Fibroblast of peridontal ligament (primary cell): ENCODE data around the gene CFAP251.

Experiments used
- DNase-seq: peaks from one replicate; pipeline ENCODE4 v3.0.0-alpha.2; 2010; ENCODE audit errors: extremely low read depth

CFAP251 gene

DNA sequence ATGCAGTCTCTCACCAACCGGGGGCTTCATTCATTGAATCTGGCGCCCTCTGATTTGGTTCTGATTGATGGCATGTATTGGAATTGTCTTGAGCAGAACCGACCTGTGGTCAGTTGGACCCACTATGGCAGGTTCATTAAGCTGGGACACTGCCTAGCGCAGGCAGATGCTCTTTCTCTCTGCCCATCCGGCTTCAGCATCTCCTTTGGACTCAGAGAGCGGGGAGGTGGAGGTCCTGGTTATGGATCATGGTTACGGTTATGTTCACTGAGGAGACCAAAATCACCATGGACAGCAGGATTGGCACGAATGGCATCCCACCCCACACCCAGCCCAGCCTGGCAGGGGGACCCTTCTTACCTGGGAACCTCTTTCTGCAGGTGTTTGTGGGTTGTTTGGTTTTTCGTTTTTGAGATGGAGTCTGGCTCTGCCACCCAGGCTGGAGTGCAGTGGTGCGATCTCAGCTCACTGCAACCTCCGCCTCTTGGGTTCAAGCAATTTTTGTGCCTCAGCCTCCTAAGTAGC, 86.9 kb downstream of the CFAP251 start:
- no peak for DNase-seq

DNA sequence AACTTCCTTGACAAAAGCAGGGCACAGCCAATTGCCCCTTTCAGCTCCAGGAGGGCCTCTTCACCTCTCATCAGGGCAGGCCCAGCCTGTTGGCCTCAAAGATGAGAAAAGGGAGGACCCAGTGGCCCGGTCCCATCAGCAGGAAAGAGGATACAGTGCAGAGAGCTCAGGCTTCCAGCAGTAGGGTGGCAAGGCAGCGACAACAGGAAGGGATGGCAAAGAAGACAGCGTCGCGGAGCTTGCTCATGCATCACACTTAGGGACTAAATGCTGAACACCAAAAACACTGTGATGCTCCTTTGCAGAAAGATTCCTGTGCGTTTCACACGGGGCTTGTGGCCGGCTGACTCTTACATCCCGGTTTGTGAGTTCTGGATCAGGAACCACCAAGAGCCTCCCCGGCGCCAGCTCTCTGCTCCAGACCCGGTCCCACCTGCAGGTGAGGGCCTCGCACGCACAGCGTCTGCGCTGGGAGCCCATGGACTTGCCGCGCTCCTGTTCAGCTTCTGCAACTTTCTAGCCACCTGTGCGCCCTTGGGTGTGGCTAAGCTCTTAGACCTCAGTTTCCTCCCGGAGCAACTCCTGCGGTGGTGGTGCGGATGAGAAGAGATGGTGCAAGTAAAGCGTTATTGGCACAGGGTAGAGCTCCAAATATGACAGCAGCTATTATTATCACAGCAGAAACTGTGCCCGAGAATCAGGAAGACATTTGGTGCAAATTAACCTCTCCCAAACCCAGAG, 88.0 kb downstream of the CFAP251 start:
- no peak for DNase-seq

DNA sequence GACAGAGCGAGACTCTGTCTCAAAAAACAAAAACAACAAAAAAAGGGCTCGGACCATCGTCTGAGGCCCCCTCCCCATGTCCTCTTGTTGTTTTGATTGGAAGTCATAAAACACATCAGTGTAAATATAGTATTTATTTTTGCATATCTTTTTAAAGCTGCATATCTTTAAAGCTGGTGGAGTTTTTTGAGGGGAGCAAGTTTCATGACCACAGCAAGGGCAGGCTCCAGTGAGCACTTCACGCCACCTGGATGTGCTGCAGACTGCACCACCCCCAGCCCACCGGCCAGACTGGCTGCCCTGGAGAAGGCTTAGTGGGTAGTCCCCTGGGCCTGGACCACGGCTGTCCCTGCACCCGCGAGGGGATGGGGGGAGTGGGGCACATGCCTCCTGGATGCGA, 91.3 kb downstream of the CFAP251 start:
- no peak for DNase-seq

DNA sequence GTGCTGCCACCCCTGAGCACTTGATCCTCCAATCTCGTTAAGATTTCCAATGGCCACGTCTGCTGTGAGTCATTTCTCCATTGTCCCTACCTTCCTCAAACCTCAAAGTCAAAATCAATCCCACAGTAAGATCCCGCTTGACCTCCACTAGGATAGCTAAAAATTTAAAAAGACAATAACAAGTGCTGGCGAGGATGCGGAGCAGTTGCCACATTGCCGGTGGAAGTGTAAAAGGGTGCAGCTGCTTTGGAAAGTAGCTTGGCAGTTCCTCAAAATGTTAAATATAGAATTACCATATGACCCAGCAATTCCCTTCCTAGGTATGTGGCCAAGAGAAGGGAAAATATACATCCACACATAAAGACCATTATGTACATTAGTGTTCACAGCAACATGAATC, 93.8 kb downstream of the CFAP251 start:
- DNase-seq: no peak

DNA sequence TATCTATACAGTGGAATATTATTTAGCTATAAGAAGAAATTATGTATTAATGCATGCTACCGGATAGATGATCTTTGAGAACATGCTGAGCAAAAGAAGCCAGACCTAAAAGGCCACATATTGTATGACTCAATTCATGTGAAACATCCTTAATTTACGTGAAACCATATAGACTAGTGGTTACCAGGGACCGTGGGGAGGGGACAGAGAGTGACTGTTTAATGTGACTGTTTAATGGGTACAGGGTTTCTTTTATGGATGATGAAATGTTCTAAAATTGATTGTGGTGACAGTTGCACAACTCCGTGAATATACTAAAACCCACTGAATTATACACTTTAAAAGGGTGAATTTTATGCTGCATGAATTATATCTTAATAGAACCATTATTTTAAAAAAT, 94.7 kb downstream of the CFAP251 start:
- no peak for DNase-seq

DNA sequence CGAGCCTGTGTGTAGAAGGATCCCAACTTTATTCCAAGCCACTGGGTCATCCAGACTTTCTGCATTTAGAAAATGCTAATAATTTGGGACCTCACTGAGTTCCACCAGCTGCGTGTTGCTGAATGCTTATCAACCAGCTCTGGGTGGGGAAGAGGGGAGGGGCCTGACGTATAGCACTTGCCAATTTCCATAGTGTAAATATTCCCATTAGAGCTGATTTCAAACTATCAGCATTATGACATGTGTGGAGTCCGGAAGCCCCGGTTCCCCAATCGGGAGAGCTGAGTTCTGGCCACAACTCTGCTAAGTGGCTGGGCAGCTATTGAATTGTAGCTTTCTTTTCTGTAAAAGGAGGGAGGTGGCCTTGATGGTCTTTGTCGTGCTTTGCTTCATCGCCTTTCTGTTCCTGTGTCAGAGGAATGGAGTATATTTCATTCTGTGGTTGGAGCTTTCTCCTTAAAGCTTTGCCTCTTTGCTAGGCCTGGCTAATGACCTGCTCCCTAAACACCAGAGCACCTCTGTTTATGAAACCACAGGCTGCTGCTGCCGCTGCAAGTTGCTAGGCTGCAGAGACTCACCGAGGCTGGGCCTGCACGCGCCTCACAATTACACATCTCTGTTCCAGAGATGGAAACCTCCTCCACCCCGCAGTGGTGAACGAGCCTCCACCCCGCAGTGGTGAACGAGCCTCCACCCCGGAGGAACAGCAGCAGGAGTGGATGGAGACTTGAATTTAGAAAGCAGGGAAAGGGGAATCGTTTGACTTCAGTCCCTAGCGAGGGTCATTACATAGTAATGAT, 95.6 kb downstream of the CFAP251 start:
- DNase-seq: no peak

DNA sequence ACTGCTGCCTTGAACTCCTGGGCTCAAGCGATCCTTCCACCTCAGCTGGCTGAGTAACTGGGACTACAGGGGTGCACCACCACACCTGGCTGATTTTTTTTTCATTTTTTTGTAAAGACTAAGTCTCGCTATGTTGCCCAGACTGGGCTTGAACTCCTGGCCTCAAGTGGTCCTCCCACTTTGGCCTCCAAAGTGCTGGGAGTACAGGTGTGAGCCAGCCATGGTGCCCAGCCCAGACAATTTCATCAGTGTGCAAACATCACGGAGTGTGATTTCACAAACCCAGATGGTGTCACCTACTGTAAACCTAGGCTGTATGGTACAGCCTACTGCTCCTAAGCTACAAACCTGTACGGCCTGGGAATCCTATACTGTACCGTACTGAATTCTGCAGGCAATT, 96.4 kb downstream of the CFAP251 start:
- DNase-seq: no peak

DNA sequence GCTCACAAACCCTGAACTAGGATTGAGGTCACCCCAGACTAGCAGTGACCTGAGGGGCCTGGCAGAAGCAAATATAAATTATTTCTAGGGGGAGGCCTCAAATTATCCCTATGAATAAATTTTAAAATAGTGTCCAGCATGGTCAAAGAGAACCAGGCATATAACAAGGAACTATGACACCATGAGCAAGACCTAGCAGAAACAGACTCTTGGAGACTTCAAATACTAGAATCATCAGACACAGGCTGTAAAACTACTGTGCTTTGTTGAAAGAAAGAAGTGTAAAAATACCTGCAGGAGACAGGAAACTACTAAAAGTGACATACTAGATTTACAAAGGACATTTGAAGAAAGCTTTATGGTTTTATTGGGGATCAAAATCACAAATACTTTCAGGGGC, 100.1 kb downstream of the CFAP251 start:
- DNase-seq: no peak

DNA sequence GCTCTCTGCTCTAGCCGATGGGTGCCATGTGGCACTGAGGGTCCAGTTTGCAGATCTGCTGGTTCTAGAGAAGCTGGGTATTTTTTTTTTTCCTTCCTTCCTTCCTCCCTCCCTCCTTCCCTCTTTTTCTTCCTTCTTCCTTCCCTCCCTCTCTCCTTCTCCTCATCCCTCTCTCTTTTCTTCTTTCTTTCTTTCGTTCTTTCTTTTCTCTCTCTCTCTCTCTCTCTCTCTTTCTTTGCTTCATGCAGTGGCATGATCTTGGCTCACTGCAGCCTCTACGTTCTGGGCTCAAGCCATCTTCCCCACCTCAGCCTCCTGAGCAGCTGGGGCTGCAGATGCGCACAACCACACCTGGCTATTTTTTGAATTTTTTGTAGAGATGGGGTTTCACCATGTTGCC, 100.5 kb downstream of the CFAP251 start:
- no peak for DNase-seq

DNA sequence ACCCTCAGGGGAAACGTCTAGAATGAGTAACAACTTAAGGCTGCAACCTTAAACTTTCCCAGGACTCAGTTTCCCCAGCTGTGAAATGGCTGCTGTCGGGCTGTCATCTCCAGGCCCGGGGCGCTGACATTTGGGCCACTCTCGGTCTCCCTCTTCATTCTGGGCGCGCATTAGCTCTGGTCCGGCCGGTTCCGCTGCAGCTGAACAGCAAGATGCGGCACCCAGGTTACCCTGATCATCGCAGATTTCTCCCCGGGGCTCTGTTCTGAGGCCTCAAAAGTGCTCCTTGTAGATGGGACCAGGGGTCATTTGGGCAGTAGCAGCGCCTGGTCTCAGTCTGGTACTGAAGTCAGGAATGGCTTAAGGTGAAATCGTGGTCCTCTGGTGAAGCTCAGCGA, 102.4 kb downstream of the CFAP251 start:
- no peak for DNase-seq

DNA sequence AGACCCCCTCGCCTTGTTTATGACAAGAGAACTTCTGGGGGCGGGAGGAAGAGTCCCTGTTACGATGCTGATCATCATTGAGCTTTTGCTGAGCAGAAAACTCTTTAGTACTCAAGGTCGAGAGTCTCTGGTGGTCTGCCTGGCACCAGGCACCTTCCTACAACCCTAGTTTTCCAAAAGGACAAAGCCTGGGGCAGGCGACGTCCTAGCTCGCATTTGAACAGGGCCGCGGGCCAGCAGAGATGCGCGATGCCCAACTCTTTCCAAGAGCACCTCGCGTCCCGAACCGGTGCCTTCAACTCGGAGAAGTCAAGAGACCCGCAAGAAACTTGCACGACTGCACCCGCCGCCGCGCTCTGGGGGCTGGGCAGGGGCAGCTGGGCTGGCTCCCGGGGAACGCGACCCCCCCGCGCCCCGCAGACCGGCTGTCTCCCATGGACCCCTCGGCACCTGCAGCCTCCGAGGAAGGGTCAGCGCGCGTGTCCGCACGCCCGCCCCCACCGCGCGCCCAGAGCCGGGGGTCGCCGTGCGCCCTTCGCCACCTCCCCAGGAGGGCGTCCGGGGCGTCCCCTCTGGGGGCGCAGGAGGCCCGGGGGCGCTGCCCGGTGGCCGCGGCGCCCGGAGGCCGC, 102.9 kb downstream of the CFAP251 start:
- peak; percentile 16 for DNase-seq

DNA sequence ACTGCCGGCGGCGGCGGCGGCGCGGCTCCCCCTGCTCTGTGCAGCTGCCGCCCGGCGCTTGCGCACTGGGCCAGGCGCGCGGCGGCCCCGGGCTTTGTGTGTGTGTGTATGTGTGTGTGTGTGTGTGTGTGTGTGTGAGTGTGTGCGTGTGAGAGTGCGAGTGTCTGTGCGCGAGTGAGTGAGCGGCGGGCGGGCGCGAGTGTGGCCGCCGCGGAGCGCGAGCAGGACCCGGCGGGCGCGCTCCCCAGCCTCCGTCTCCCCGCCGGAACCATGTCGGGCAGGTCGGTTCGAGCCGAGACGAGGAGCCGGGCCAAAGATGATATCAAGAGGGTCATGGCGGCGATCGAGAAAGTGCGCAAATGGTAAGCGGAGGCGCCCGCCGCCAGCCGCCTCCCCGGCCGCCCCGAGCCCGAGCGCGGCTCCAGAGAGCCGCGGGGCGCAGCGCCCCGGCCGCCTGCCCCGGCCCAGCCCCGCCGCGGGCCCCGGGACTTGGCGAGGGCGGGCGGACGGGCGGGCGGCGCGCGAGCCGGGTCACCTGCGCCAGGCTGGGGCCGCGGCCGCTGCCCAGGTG, 103.5 kb downstream of the CFAP251 start, which contains the start of gene BCL7A:
Gene BCL7A, plus strand, starts transcription at position 63 of the 571 bp plus-strand sequence. Its CDS starts 208 bp downstream, at position 271.
- DNase-seq: peak; percentile 68

DNA sequence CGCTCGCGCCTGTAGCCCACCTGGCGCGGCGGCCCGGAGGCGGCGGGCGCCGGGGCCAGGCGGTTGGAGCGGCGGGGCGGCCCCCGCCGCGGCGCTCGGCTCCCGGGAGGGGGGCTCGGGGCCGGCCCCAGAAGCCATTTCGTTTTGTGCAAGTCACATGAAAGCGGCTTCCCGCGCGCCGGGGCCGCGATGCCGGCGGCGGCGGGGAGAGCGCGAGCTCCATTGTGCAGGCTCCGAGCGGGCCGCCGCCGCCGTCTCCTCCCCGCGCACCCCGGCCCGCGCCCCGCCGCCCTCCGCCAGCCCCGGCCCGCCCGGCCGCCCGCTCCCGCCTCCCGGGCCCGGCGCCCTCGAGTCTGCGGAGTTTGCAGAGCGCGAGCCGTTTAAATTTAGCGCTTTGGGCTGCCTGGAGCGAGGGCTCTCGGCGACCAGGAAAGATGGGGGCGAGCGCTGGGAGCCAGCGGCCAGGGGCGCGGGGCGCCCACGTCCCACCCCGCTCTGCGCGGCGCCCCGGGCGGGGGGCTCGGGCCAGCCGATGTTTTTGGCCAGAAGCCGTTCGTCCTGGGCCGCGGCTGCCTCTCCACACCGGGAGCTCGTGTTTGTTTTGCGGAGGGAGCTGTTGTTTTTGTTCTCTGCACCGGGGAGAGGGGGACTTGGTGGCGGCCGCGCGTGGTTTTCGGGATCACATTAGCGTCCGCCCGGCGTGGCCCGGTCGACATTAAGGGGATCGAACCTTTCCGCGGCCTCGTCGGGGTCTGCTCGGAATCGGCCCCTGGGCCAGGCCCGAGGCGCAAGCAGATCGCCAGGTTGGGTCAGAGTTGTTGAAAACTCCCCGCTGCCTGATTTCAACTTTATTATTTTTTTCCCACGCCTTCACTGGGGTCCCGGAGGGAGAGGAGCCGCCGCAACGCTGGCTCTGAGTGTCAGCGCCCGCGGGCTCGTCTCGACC, 104.3 kb downstream of the CFAP251 start:
- DNase-seq: peak; percentile 9

DNA sequence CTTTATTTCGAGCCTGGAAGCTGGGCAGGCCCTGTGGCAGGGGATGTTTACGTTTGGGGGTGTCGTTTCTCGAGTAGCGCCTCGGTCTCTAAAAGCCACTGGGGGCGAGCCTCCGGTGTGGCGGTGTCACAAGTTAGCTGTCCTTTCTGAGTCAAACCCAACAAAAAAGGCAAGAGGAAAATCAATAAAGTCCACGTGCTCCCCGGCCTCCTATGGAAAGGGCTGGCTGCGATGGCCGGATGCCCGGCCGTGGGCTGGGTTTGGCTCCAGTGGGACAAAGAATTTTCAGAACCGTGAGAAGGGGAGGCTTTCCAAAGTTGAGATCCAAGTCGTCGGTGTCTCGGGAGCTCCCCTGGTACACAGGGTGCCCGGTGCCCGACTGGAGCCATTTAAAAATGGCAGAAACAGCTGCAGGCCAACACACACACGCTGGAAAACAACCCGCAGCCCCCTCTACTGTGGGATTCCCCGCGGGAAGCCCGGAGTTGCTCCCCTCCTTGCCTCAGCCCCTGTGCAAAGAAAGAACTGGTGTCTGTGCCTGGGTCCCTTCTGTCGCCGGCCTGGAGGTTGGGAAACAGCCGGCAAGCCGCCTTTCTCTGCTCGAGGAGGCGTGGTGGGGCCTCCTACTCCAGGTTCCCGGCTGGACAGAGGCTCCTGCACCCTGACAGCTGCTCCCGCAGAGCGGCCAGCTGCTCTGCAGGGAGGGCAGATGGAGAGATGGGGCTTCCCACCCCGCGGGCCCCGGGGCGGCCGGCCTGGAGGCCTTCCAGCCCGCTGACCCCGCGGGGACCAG, 105.1 kb downstream of the CFAP251 start:
- peak; percentile 80 for DNase-seq

DNA sequence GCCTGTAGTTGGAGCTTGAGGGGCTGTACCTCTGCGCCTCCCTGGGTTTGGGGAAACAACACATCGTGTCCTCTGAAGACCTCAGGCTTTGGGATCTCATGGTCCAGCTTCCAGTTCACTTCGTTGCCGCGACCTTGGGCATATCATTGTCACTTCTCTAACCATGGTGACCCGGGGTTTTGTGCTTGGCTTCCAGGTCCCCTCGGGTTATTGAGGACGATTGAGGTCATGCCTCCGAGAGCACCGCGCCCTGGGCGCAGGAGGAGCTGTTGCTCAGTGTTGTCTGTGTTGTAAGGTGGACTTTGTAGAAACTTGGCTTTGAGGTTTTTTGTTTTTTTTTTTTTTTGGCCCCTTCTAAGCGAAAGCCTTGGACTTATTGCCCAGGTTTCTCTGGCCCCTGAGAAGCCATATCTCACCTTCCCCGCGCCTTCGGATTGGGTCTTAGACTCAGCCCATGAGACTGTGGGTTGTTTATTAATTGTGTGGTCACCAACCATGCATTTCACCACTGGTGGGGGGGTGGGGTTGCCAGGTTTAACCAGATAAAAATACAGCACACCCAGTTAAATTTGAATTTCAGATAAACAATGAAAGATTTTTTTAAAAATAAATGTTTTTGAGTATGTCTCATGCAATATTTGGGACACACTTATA, 105.9 kb downstream of the CFAP251 start:
- no peak for DNase-seq

DNA sequence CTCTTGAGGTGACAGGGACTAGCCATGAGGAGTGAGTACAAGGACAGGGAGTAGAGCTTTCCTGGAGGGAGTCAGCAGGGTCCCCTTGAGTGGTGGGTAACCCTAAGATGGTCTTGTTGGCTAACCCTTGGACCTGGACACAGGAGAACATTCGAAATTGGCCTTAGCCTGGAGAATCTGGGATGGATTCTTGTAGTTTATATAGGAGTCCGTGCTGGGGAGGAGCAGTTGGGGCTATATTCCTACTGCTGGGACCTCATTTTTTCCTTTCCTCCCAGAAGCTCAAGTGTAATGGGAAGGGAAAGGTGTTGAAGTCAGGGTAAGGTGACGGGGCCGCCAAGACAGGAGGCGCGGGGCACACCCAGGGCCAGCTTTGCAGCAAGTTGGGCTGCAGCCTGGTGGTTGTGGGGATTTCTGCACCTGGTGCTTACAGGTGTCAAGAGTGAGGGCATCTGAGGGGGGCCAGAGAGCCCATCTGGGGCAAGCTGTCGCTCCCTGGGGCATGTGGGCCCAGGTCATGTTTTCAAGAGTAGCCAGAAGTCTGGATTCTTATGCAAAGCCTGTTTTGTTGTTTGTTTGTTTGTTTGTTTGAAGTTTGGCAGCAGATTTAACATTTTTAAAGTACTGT, 108.4 kb downstream of the CFAP251 start:
- no peak for DNase-seq

DNA sequence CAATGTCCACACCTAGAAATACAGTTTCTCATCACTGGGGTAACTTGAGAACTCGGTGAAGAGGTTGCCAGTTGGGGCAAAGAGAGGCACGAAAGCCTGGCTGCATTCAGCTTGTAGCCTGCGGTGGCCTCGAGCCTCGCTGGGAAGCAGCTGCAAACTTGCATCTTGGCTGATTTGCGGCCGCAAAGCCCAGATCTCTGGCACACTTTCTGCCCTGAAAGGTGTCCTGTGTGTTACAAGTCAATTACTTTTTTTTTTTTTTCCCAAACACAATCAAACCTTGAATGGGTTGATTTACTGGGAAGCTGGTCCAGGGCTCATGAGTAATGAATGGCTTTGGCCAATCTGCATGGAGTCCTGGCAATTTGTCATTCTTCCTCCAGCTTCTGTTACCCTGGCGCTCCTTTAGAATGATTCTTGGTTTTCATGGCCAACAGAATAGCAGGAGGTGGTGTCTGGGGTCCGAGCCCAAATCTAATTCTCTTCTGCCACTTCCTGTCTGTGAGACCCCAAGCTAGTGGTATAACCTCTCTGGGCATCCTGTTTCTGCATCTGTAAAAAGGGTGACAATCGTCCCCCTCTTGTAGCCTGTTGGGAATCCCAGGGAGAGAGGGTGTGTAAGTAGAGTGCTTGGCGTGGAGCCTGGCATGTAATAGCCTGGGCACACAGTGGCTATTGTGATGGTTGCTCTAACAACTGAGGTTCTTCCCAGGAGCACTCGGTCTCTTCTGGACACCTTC, 109.9 kb downstream of the CFAP251 start:
- peak; percentile 15 for DNase-seq

DNA sequence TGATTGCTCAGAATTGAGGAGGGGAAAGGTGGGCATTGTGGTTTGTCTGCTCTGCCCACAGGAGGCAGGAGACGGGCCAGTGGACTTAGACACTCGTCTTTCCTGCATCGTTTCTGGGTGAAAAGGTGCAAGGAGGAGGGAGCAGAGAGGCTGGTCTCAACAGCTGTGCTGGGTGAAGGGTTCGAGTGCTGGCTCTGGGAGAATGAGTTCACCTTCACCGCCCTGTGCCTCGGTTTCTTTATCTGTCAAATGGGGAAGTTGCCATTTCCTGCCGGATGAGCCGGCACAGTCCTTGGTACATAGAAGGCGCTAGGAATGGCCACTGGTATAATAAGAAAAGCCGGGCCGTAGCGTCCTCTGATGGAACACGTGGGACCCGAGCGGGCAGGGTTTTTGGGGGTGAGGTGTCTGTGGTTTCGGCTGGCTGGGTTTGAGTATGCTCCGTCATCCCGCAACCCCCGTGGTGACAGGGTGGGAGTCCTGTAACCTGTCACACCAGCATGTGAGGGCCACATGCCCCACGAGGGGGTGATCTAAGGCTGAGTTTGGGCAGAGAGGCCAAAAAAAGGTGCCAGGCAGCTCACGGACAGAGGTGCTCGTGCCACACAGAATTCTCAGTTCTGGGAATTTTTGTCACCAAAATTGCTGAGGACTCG, 110.6 kb downstream of the CFAP251 start:
- no peak for DNase-seq
